ENCODE results near the gene HOXD4. TPM values are rescaled to one million over a fixed set of nuclear protein-coding genes. Genes with fewer than 3 reads are reported as not detected.

Gene HOXD4
- total RNA-seq, 2 experiments from 2014 or later = not detected

DNA sequence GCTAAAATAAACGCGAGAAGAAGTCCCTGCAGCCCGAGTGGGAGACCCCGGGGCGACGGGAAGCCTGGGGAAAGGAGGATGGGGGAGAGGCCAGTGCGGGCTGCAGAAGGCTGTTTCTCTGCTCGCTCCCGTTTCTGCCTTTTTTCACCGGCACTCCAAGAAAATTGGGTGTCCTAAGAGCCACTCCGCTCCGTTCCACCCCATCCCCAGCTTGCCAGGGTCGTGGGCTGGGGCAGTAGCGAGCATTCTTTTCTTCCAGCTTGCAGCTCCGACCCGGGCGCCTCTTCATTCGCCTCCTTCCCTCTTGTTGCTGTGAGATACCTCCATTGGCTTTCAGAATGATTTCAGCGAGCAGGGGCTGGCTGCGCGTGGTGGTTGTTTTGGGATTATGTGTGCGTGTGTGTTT is 6.8 kb downstream of the HOXD4 start:
- H3K4me3 Mint-ChIP-seq = peak overlapping the region; percentile 43
- peaks cover 6% of the 10 kb centered on the region for H3K4me1 Mint-ChIP-seq
- POLR2A ChIA-PET = no interaction called here
- DNase-seq (no peak), ATAC-seq (ENCODE audit: low read depth) (no peak)
- H3K27ac Mint-ChIP-seq = peak overlapping the region; percentile 46
- H3K36me3 Mint-ChIP-seq = peaks cover 5% of the 10 kb centered on the region
- H3K27me3 Mint-ChIP-seq = peaks cover 88% of the 10 kb centered on the region
- peaks cover 3% of the 10 kb centered on the region for H3K9me3 Mint-ChIP-seq

DNA sequence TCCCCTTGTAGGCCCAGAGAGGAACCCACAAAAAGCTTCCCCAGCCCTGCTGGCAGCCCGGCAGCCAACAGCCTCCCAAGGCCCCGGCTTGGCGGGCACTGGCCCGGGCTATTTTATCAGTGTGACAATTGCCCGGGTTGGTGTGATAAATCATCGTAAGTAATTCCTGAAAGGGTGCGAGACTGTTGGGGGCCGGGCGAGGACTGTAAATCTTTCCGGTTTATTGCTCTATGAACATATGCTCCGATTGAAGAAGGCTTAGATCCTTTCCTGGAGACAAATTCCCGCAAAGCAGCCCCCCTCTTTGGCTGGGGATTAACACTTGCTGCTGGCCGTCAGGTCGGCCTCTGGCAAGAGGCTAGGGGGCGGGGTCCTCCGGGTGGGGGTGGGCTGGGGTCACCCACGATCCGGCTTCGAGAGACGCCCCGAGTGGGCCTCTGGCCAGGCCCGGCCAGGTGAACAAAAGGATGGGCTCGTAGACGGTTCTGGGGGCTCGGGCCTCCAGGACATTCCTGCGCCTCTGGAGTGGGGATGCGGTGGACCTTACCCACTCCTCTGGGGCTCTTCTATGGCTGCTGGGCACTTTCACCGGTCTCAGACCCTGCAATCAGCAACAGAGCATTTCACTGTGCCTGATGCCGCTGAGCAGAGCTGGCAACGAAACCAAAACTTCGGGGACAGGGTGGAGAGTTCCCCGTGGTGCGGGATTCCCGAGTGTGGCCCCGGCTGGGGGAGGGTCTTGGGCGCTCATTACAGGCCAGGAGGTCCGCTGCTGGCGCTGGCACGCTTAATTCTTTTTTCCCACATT is 7.7 kb downstream of the HOXD4 start:
- Mint-ChIP-seq H3K9me3 (peaks cover 3% of the 10 kb centered on the region), H3K4me3 (peak overlapping the region; percentile 40), H3K4me1 (peaks cover 6% of the 10 kb centered on the region), H3K27ac (no peak overlapping the region), H3K36me3 (peaks cover 5% of the 10 kb centered on the region), H3K27me3 (peaks cover 90% of the 10 kb centered on the region)
- no peak for ATAC-seq (ENCODE audit: low read depth)
- no peak for DNase-seq
- POLR2A ChIA-PET = no interaction called here

DNA sequence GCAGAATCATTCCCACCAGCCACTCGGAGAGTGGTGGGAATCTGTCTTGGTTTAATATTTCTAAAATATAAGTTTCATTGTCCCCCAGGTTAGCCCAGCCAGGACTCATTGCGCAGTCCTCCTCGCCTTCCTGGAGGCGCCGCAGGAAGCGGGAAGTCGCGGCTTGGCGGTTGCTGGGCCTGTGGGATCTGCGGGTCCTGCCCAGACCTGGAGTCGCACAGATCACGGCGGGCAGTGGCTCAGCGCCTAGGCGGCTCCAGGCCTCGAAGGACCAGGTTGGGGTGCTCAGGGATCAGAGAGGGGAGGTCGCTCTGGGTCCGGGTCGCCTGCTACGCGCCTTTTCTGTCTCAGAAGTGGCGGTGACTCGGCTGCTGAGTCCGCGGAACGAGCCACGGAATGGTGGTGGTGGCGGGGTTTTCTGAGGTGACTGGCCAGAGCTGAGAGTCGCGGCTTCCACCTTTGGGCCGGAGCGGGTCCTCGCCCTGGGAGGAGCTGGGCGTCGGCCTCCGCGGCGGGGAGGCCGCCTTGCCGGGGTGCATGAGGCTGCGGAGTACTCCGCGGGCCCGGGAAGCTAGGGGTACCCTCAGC is 8.4 kb downstream of the HOXD4 start:
- peaks cover 5% of the 10 kb centered on the region for H3K36me3 Mint-ChIP-seq
- no peak for DNase-seq
- H3K9me3 Mint-ChIP-seq = peaks cover 5% of the 10 kb centered on the region
- no peak overlapping the region for H3K27ac Mint-ChIP-seq
- POLR2A ChIA-PET = no interaction called here
- ATAC-seq (ENCODE audit: low read depth) = no peak
- peaks cover 90% of the 10 kb centered on the region for H3K27me3 Mint-ChIP-seq
- H3K4me3 Mint-ChIP-seq = no peak overlapping the region
- H3K4me1 Mint-ChIP-seq = peaks cover 6% of the 10 kb centered on the region

DNA sequence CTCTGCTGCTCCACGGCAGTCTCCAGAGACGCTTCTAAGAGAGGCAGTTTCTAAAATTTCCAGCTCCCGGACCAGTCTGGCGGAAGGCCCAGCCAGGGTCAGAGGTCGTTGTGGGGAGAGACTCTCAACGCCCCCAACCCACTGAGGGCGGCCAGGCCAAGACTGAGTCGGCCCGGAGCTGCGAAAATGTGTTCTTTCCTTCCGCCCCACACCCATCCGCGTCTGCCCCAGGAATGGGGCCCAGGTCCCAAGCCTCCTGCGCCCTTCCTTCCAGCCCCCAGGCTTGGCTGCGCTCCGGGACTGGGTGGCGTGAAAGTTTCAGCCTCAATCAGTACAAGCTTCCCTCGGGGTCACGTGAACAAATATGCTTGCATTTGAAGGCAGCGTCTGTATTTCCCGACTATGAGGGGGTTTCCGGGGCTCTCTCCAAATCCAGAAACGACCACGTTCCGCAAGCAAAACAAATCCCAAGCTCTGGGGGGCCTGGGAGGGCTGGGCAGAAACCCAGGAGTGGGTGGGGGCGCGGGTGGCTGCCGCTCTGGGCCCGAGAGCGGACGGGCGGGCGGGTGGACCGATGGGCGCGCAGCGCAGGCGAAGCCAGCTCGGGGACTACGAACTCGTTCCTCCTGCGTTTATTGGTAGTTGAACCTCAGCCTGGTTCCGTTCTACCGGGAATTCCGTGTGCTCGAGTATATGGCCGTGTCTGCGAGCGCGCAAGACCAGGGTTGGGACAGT is 9.1 kb downstream of the HOXD4 start:
- no peak overlapping the region for H3K4me3 Mint-ChIP-seq
- peaks cover 5% of the 10 kb centered on the region for H3K9me3 Mint-ChIP-seq
- no peak for DNase-seq
- POLR2A ChIA-PET = no interaction called here
- H3K27me3 Mint-ChIP-seq = peaks cover 90% of the 10 kb centered on the region
- no peak for ATAC-seq (ENCODE audit: low read depth)
- peaks cover 5% of the 10 kb centered on the region for H3K36me3 Mint-ChIP-seq
- H3K4me1 Mint-ChIP-seq = peaks cover 6% of the 10 kb centered on the region
- H3K27ac Mint-ChIP-seq = no peak overlapping the region

DNA sequence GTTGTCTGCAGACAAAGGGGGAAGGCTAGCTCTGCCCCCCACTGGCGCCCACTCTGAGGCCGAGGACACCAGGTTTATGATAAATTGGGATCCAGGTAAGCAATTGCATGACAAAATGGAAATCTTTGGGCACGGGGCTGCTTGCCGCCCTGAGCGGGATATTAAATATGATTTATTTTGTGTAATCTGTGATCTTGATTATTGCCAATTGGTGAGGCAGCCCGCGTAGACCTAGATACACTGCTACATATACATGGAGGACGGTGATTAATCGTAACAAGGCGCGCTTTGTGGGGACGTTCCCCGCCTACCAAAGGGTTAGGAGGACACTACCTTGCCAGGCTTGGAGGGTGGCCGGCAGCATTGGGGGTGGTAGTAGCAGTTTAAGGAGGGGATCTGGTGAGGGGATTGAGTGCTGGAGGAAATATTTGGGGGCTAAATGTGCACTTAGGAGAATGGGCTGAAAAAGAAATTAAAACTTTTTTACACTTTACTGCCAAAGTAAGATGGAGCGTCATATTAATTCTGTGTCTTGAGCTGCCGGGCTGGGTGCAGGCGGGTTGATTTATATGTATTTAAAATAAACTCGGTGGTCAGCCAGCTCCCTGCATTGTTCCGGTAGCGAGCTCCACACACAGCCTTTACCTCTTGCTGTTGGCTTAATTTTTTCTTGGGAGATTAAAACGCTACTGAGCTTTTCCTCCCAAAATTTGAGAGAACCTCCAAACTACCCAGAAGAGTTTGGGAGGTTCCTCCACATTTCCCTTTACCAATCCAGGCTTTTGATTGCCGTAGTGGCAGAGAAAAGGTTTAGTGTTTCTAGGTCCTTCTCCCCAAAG is 9.9 kb downstream of the HOXD4 start:
- H3K27me3 Mint-ChIP-seq = peaks cover 90% of the 10 kb centered on the region
- POLR2A ChIA-PET = no interaction called here

DNA sequence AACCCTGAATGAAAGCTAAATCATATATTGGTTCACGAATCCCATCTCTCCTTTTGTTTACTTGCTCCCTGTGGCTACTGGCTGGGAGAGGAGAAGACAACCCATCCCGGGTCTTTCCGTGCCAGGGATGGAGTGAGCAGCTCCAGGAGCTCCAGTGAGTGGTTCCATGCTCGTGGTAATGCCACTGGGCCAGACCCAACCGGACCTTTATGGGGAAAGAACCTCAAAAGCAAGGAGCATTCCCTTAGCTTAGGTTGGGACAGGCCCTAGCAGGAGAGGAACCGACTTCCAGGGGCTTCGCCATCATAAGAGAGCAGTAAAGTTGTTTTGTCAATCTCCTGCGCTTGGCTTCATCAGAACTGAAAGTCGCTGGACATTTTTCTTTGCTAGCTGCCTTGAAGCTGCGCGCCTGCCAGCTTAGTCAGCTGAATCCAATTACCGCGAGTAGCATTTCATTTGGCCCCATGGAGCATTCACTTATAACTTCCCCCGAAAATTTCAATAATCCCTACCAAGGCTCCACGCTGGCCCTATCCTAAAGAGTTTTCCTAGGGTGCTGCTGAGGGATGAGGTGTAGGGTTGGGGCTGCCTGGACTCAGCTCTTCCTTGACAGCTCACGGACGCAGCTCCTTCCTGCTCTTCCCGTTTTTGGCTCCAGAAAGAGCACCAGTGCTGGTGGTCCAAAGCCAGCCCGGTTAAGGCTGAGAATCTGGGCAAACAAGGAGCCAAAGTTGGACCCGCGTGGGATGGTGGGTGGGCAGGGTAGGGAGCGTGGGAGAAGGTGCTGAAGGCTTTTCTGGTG is 10.7 kb downstream of the HOXD4 start:
- Mint-ChIP-seq H3K4me1 (peaks cover 6% of the 10 kb centered on the region), H3K27ac (no peak overlapping the region), H3K4me3 (no peak overlapping the region), H3K27me3 (peaks cover 91% of the 10 kb centered on the region), H3K9me3 (peaks cover 5% of the 10 kb centered on the region), H3K36me3 (peaks cover 5% of the 10 kb centered on the region)
- POLR2A ChIA-PET = interaction anchor here (0.7 kb wide), 1 partner anchor 65 kb away, joined by 3 read pairs; no protein-coding TSS in a partner anchor
- DNase-seq (no peak), ATAC-seq (ENCODE audit: low read depth) (no peak)

More for the DNA sequence above, 9.9 kb downstream of the HOXD4 start:
- Mint-ChIP-seq H3K4me1 (peaks cover 6% of the 10 kb centered on the region), H3K9me3 (peaks cover 5% of the 10 kb centered on the region), H3K27ac (no peak overlapping the region), H3K36me3 (peaks cover 5% of the 10 kb centered on the region), H3K4me3 (no peak overlapping the region)
- ATAC-seq (ENCODE audit: low read depth) (no peak), DNase-seq (no peak)

DNA sequence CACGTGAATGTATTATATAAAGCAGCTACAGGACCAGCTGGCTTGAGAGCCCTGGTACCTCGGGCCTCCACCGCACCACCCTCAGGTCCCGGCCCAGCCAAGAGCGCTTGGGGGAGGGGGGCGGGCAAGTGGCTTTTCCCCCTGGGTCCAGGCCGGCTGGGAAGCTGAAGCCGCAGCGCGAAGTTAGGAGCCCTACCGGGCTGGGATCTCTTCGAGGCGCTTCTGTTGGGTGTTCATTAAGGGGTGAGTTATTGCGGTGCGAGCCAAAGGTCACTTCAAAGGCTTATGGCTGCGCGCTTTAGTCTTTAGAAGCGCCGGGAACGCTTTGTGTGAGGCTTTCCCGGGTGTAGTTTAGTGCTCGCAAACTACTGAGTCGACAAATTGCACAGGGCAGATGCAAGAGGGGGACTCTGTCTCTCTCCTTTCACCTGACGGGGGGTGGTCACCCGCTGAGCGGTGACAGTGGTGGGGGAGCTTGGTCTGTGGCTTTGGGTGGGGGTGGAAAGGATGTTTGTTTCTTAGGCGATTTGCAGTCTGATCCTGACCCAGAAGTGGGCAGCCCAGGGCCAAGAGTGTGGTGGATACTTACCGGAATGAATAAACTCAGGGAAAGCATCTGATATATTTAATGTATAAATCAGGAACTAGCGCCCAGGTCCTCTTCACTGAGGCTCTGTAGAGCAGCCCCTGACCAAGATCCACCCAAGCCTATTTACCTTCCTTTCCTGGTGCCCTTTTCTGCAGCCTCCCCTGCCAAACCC is 11.7 kb downstream of the HOXD4 start:
- Mint-ChIP-seq H3K4me1 (peaks cover 3% of the 10 kb centered on the region), H3K9me3 (peaks cover 3% of the 10 kb centered on the region), H3K27ac (no peak overlapping the region), H3K36me3 (peaks cover 3% of the 10 kb centered on the region), H3K4me3 (peak overlapping the region; percentile 39), H3K27me3 (peaks cover 90% of the 10 kb centered on the region)
- ATAC-seq (ENCODE audit: low read depth) = no peak
- POLR2A ChIA-PET = interaction anchor here (0.7 kb wide), 1 partner anchor 67 kb away, joined by 3 read pairs; no protein-coding TSS in a partner anchor
- DNase-seq = no peak

DNA sequence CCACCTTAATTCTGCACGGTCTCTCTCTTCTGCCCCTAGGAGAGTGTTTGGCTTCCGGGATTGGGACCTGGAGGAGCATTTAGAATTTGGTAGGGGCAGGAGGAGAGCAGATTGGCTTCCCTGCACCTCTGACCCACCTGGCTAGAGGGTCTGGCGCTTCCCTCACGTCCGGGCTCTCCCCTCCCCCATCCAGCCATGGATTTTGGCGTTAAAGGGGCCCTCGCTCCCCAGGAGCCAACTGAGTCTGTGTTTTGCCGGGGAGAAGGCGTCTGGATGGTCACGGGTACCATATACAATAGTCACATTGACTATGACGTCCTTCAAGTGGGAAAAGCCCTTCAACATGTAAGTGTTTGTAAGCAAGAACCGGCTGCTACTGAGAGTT is 12.3 kb downstream of the HOXD4 start:
- H3K27me3 Mint-ChIP-seq = peaks cover 85% of the 10 kb centered on the region
- ATAC-seq (ENCODE audit: low read depth) (no peak), DNase-seq (no peak)
- peaks cover 2% of the 10 kb centered on the region for H3K9me3 Mint-ChIP-seq
- no peak overlapping the region for H3K4me3 Mint-ChIP-seq
- peak overlapping the region; percentile 75 for H3K27ac Mint-ChIP-seq
- POLR2A ChIA-PET = no interaction called here
- peaks cover 3% of the 10 kb centered on the region for H3K4me1 Mint-ChIP-seq
- H3K36me3 Mint-ChIP-seq = peaks cover 3% of the 10 kb centered on the region

DNA sequence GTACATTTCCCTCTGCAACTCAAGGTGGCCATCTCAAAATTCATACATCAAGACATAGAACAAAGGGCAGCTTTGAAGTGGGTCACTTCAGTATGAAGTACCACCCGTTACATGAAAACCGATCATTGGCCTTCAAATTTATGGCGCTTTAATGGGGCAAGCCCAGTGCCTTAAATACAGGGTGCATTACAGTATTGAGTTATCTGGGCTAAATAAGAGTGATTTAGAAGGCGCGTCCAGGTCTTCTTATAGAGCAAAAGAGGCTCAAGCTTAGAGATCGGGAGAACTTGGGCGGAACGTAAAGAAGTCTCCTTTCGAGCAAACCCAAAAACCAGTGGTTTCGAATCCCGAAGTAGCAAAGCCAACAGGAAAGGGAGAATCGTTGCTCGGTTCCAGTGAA is 12.9 kb downstream of the HOXD4 start:
- Mint-ChIP-seq H3K27ac (peak overlapping the region; percentile 75), H3K4me3 (no peak overlapping the region), H3K9me3 (peaks cover 2% of the 10 kb centered on the region), H3K36me3 (peaks cover 3% of the 10 kb centered on the region), H3K27me3 (peaks cover 82% of the 10 kb centered on the region), H3K4me1 (peaks cover 3% of the 10 kb centered on the region)
- no peak for ATAC-seq (ENCODE audit: low read depth)
- POLR2A ChIA-PET = no interaction called here
- no peak for DNase-seq

DNA sequence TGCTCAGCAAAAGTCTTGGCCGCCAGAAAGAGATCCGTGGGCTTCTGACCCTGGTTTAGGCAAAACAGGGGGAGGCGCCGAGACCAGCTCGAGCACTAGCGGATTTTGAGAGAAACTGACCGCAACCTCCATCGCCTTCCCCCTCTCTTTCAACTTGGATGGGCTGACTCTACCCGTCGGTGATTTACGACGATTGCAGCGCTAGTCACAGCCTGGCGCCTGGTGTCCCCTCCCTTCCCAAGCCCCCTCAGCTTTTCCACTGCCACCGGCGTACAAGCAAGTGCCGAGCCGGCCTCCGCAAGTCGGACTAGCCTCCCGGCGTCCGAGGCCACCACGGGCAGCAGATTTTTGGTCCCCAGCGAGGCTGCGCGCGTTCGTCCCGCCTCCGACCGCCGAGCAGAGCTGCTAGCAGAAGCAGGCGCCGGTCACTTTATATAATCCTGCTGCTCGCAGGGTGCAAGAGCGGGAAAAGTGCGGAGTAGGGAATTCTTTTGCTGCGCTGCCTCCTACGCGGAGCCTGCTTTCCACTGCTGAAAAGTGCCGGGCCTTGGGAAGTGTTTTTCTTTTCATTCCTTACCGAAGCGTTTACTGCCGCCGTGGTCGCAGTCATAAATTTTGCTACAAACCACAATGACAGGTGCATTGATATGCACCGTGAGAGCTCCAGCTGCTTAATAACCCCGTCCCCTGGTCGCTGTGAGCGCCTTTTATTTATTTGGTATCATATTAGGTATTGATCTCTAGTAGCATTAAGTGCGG is 13.4 kb downstream of the HOXD4 start:
- peak overlapping the region; percentile 9 for H3K27ac Mint-ChIP-seq
- no peak overlapping the region for H3K4me3 Mint-ChIP-seq

DNA sequence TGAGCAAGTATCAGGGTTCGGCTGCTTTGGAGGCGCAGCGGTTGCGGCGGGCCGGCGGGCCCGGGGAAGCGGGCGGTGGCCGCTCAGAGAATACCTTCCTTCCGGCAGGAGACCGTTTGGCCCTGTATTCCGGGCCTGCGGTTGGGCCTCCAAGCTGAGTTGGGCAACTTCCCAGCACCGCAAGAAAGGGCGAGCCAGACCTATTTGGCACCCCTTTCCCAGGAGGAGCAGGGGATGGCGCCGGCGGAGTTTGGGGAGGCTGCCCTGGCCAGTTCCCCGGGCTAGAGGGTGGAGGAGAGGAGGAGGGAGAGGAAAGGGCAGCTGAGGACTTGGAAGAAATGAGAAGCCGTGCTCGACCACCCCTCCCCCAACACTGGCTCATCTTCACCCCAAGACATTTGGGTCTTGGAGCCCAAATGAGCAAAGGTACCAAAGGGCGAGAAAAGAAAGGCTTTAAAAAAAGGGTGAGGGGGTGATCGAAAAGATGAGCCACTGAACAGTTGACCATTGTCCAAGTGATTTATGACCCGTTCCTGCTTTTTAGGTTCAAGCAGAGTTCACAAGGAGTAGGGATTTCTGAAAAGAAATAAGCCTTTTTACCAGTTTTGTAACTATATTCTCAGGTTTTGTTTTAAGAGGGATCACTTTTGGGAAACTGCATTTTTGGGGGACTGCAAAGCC is 14.2 kb downstream of the HOXD4 start:
- POLR2A ChIA-PET = no interaction called here
- DNase-seq = no peak
- no peak for ATAC-seq (ENCODE audit: low read depth)
- Mint-ChIP-seq H3K4me3 (no peak overlapping the region), H3K27me3 (peaks cover 79% of the 10 kb centered on the region), H3K4me1 (peaks cover 3% of the 10 kb centered on the region), H3K36me3 (peaks cover 3% of the 10 kb centered on the region), H3K9me3 (peaks cover 2% of the 10 kb centered on the region), H3K27ac (peak overlapping the region; percentile 9)

More for the DNA sequence above, 13.4 kb downstream of the HOXD4 start:
- POLR2A ChIA-PET = no interaction called here
- H3K36me3 Mint-ChIP-seq = peaks cover 3% of the 10 kb centered on the region
- no peak for DNase-seq
- peaks cover 2% of the 10 kb centered on the region for H3K9me3 Mint-ChIP-seq
- H3K27me3 Mint-ChIP-seq = peaks cover 82% of the 10 kb centered on the region
- H3K4me1 Mint-ChIP-seq = peaks cover 3% of the 10 kb centered on the region
- ATAC-seq (ENCODE audit: low read depth) = no peak
